Activated CD4-positive, alpha-beta T cell treated with anti-CD3 and anti-CD28 coated beads, Interleukin-2, amount 50 U/mL, for 16 hours (primary cell): ENCODE data around the gene FYN.
A peak's percentile ranks its signal among the peaks of the same experiment; 100 is the strongest.

Experiments used
- DNase-seq: peaks from one replicate; pipeline ENCODE4 v3.0.0-alpha.2; 2020

Gene FYN

DNA sequence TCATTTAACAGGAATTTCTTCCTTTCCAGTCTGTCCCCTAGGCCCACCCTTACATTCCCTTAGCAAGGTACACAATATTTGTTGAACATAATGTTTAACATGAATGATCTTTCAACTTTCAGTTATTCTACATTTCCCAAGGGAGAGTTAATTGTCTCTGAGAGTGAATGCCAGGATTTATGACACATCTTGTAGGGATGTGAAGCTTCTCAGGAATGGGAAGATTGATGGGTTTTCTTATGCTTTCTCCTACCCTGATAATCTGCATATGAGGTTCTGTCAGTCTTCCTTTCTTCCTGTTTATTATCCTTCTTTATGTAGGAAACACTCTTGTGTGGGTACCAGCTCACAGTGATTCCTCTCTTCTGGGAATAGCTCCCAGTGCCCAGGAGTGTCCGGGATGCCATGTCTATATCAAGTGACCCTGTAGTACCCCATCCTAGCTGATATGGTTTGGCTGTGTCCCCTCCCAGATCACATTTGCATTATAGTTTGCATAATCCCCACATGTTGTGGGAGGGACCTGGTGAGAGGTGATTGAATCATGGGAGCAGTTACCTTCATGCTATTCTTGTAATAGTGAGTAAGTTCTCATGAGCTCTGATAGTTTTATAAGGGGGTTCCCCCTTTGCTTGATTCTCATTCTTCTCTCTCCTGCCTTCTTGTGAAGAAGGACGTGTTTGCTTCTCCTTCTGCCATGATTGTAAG, 7.1 kb upstream of the FYN start:
- DNase-seq = no peak

DNA sequence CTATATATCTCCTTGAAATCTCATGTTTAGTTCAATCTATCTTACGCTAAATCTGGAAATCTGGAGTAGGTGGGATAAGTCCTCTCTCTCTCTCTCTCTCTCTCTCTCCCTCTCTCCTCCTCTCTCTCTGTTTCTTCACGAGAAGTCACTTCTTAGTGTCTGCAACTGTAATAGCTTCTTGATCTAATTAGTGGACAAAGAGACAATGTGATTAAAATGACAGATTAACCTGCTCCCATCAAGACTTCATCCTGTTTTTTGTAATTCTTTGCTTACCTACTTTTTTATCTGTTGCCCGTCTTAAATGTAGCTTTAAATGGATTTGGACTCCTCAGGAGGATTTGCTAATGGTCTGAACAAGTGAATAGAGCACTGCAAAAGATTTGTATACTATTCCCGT, 2.5 kb upstream of the FYN start:
- DNase-seq = no peak

DNA sequence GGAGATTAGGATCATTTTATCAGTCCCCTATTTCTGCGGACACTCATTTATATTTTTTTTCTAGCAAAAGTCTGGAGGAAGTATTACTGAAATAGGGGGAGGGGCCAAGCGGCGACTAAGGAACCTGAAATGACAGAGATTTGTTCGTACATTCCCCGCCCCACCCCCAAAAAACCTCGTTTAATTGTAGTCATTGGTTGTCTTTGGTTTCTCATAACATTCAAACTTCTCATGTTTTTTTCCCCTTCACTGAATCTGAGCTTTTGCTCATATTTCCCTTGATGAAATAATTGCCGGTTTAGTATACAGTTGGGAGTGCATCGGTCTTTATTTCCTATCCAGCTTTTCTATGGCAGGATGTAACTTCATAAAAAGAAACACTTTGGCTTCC, 768 bp upstream of the FYN start:
- peak; percentile 66 for DNase-seq

DNA sequence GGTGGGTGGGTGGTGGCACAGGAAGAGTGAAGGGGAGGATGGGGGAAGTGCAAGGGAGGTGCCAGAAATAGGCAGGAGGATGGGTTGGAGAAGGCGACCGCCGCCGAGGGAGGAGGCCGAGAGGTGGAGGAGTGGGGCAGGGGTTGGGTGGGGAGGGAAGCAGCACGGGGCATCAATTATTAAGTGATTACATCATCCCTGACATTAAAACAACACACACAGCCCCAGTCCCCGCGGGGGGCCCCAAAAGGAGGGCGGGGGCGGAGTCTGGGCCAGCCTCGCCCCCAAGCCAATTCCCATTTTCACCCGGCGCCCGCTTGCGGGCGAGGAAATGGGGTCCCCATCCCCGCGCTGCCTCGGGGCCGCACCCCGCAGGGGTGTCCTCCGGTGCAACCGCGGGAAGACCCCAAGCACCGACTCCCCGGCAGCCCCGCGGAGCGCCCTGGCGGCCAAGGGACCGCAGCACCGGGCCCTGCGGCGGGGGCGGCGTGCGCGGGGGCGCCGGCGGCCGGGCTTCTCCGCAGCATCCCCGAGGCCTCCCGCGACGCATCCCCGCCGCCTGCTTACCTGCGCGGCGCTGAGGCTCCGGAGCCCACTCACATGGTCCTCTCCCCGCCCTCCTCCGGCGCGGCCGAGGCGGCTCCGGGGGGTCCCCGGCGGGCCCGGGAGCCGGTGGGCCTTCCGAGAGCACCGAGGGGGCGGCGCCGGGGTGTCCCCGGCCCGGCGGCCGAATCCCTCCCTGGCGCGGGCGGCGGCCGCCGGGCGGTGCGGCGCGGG, 663 bp downstream of the FYN start:
- DNase-seq = no peak

DNA sequence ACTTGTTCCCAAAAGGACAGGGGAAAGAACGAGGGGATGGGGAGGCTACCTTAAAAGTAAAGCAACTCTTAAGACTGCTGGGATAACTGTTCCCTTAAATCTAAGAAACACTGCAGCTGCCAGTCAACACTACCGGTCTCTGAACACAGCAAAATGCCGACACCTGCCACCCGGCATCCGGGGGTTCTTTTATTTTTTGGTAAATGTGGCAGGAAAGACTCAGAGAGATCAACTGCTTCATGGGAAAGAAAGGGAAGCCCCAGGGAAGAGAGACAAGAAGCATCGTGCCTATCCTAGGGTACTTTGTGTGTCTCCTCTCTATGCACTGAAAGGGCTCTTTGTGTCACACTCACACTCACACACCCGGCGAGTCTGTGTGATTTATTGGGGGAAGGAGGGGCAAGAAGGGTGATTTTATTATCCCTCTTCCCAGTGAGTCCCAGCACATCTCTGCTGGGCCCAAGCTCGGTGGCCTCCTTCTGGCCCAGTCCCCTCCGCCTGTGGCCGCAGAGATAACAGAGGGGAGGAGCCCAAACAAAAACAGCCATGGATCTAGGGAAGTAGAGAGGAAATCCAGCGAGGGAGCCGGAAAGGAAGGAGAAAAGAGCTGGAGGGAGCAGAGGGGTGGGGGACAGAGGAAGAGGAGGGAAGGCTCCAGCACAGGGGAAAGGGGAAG, 1.4 kb downstream of the FYN start:
- DNase-seq = no peak

DNA sequence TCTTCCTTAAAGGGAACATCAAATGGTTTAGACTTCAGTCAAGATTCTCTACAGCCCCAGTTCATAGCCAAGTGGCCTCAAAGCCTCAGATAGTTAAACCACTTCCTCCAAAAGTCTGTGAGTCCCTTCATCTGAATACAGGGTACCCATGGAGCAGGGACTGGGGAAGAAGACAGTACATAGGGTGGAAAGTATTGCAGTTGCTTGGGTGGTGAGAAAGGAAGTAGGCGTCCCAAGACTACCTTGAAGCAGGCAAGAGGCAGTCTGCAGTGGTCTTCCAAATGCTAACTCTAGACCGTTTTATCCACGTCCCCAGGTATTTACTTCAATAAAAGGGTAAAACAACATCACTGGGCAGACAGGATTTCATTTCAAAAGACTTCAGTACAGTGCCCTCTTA, 2.0 kb downstream of the FYN start:
- peak; percentile 79 for DNase-seq

DNA sequence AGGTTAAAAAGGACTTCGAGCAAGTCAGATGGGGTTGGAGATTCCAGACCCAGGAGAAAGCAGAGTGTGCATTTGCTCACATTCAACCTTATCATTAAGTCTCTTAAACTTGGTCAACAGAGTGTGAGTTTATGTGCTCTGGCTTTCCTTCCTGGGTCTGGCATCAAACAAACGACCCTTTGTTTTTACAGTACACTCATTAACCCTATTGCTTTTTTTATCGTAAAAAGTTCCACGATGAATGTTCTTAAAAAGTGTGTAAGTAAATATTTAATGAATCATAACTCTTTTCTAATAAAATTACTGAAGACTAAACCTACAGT, 2.5 kb downstream of the FYN start:
- no peak for DNase-seq

DNA sequence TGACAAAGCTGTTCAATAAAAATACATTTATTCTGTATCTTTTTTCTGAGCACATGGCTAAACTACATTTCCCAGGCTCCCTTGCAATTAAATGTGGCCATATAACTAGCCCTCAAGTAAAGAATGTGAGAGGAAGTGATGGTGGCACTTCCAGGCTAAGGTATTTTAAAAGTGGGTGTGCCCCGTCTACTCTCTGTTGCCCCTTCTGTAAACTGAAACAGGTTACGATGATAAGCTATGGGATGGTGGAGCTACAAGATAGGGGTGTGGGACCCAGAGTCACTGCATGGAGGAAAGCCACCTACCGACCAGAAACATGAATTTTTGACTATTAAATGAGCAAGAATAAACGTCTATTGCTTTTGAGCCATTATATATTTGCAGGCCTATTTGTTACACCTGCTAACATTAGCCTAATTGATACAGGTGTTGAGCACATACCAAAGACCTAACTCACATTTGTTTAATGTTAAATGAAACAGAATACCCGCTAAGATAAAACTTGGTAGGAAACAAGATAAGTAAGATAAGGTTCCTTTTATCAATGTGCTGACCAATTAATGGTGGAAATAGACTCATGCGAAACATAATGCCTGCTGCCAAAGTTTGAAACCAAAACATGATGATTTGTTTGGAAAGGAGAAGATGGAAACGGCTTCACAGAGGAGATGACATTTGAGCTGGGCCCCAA, 3.1 kb downstream of the FYN start:
- no peak for DNase-seq

DNA sequence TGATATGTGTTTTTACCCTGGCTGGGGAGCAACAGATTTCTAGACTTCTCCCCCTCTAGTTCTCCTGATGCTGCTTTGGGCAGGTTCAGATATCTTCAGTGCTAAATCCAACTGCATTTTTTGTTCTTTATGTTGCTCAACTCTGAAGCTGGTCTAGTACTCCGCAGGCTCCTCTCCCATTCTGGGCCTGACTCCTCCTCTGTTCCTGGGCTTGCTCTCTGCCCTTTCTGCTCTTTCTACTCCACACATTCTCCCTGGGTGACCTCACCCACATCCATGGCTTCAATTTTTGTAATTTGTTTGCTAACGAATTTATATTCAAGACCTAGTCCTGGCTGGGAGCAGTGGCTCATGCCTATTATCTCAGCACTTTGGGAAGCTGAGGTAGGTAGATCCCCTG, 6.4 kb downstream of the FYN start:
- no peak for DNase-seq

DNA sequence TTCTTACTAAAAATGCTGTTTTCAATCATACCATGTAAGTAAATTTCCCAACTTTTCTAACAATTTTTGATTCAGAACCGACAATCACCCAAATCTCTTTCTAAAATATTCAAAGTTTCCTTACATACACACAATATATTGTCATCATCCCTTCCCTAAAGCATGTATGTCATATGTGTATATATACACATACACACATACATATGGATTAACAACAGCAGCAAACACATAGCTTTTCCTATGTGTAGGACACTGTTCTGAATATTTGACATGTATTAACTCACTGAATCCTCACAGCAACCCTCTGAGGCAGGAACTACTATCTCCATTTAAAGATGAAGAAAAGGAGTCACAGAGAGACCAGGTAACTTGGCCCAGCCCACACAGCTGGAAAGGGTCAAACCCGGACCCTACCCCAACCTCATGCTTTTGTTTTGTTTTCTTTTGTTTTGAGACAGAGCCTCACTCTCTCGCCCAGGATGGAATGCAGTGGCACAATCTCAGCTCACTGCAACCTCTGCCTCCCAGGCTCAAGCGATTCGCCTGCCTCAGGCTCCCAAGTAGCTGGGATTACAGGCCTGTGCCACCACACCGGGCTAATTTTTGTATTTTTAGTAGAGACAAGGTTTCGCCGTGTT, 7.2 kb downstream of the FYN start:
- DNase-seq = no peak

DNA sequence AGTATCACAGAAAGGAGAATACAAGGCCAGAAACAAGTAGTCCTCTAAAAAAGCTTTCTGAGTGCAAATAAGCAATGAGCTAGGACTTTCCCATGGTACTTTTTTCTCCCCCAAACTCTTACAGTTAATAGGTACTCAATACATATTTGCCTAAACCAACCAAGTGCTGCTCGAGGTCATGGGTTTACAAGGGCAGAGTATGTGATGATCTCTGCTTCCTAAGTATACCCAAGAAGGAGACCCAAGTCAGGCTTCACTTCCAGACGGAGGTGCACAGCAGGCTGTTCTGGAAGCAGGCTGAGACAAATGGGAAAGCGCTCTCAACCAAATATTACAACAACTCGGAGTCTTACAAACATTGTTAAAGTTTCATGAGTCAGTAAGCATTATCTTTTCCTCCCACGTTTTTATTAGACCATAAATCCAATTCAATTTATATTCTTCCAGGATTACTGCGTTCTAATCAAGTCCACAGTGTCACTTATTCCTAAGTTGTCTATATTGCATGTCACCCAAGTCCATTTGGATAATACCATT, 8.1 kb downstream of the FYN start:
- no peak for DNase-seq

DNA sequence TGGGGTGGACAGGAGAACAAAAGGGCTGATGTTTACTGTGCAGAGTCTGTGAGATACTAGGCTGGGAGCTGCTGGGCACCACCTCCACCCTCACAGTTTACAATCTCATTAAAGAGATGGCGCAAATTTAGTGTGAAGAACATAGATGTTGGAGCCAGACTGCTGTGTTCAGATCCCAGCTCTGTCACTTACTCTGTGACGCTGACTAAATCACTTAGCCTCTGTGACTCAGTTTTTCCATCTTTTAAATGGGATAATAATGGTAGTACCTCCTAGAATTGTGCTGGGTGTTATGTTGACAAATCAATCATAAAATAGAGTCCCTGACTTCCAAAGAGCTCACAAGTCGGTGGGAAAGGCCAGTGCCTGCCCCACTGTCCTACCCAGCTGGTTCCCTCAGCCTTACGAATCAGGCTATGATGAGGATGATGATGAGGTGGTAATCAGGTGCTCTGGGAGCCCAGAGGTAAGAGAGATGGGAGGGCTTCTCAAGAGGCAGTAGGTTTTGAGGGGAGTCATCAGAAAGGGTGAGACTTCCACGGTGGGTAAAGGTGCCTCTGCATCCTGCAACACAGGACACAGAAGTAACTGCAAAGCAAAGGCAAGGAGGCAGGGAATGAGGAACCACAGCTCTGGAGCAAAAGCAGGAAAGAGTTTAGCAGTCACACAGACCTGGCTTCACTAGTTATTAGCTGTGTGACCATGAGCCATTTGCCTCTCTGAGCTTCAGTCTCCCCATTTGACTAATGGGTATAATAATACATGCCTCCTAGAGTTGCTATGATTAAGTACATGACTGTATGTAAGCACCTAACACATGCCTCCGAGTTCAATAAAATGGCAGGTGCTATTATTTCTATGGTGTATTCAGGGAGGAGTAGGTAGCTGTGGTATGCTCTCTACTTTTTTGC, 8.9 kb downstream of the FYN start:
- no peak for DNase-seq

DNA sequence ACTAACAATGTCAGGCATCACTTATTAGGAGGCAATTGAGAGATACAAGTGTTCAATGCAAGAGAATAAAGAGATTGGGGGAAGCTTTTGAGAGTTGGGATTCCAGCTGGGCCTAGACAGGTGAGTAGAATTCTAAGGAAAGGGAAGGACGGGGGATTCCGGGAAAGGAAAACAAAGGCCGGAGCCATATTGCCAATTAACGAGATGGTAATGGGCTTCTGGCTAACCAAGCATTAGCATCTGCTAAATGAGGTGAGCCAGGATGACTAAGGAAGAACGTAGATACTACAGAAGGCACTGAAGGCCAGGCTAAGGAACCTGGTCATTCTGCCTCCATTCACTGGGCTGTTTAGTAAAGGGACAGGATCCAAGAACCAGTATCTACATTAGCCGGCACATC, 10.5 kb downstream of the FYN start:
- DNase-seq = no peak

DNA sequence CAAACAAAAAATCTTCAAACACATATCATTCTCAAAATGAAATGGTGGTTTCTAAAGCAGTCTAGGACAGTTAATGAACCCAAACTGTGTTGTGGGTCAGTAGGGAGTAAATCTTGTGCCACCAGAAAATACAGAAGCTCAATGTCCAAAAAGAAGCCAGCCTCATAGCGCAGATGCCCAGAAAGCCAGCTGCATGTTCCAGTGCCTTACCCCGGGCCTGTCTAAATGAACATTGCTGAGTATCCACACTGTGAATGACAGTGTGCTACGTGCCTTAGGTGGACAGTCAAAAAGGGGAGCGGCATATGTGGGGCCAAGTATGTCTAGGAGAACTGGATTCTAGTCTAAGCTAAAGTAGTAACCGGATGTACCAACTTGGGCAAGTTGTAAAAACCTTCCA, 10.9 kb downstream of the FYN start:
- no peak for DNase-seq

DNA sequence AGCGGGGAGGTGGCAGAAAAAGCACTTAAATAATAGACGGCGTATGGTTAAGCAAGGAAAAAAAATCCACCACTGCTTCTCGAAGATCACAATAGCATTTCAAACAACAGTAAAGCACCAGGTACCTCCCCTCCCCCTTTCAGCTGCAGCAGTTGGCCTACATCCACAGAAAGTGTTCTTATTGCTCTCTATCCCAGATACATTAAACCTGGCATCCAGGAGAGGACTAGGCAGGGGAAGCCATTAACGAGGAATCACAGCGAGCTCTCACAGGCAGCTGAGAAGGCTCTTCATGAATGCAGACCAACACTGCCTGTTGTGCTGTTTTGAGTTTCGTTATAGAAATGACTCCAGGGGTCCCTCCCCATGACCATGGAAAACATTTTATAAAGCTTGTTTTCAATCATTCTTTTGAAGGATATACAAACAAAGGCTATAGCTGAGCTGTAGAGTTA, 11.8 kb downstream of the FYN start:
- no peak for DNase-seq

DNA sequence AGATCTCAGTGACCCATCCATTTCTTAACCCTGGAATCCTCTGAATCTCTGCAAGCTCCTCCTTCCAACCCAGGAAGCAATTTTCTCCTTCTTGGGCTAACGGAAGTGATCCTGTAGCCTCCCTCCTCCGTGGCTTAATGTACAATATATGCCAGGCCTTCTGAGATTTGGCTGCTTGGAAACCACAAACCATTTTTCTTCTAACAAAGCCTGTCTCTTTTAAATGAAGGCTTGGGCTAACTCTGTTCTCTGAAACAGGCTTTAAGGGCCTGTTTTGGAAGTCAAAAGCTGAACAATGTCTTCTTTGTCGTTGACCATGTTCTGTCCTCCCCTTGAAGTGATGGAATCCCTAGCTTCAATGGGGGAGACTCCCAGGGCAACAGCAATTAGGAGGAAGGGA, 14.9 kb downstream of the FYN start:
- no peak for DNase-seq

DNA sequence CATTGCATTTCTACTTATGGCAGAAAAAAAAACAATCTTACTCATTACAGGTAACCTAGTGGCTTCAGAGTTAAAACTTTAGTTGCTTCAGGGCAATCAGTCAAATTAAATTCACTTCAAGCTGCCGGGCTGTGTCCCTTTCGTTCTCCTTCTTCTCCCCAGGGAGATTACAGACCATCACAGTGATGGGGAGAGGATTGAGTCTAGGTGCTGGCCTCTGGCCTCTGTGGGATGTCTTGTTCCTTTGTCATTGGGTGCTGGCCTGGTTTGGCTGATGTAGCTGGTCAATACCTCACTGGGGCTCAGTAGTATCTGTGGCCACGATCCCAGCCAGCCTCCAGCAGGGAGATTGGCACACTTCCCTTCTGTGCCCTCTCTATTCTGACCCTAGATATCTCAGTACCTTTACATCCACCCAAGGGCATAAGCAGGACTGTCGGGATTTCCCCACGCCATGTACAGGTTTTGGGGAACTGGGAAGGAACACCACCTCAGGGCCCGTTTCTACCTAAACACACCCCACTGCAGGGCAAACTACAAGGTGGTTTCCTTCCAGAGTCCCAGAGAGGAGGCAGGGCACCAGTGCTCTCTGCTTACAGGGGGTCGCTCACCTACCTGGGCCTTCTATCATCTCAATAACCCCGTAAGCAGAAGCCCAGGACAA, 15.4 kb downstream of the FYN start:
- no peak for DNase-seq

DNA sequence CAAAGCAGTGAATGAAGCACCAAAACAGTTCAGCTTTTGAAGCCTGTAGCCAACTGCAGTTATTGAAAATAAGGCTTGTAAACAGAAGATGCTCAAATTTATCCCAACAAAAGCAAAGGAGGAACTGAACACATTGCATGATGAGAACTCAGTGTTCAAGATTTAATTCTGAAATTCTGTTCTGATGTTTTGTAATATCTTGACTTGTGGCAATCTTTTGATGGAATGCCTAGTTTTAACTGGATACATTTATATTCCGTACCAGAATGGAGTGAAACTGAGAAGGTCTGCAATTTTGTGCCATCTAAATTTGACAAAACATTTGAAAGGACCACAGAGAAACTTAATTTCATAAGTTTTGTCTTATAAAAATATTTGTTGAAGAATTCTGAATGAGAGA, 17.5 kb downstream of the FYN start:
- no peak for DNase-seq

DNA sequence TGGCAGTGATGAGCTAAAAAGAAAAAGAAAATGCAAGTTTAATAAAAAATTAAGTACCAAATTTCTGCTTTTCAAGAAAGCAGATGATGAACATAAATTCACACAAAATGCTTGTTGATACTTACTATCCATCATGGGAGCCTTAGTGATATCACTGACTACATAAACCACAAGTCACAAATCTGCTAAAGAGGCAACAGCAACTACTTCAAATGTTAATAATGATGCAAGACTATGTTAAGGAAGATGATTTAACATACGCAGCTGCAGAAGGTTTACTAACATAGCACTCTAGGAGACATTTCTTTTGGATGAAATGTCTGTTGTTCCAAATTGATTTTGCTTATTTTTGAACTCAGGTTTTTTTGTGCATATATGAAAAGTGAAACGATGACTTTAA, 18.6 kb downstream of the FYN start:
- DNase-seq = no peak

DNA sequence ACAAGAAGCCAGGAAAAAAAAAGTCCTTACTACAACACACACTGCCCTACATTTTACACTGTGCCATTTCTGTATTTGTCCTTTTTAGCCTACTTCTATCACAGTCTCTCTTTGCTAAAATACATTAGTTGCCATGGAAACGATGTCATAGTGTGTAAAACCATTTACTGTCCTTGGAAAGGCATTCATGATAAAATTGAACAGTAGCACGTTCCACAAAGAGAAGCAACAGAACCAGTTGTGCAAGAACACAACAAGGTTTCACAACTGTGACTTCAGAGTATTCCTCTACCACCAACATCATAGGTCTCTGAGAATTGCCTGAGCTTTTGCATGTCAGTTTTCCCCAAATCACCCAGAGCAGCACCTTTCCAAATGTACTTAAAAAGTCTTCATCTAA, 20.5 kb downstream of the FYN start:
- no peak for DNase-seq

DNA sequence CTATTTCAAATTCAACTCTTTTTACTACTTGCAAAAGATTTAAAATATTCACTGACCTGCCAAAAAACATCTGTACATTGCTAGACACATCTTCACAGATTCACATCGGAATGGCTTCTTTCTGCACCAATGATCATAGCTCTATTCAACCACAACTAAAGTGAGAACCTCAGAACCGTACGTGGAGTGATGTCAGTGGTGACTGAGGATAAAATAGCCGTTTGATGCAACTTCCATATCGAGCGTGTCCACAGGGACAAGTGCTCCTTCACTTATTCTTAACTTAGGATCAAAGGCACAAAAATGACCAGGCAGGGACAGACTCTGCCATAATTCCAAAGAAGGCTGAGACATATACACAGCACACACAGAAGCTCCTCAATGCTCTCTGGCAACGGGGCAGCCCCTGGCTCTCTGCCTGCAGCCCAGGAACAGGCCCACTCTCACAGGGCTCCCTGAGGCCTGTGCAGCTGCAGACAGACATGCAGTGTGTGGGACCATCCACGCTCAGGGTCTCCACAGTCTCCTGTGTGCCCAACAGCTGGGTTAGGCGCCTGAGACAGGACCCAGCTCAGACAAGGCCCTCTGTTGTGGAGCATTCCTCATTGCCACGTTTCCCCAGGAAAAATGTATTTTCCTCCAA, 22.8 kb downstream of the FYN start:
- DNase-seq = no peak
